LNCAP (cell line): ENCODE results near the gene SLC8A2.

Source experiments
- TF ChIP-seq, protein P1 (sequence below): fragments of 450-650 bp; IDR thresholded peaks from 2 replicates; pipeline ENCODE4 v1.5.1; 2017; ENCODE audit warnings: mild to moderate bottlenecking

The SLC8A2 gene

DNA sequence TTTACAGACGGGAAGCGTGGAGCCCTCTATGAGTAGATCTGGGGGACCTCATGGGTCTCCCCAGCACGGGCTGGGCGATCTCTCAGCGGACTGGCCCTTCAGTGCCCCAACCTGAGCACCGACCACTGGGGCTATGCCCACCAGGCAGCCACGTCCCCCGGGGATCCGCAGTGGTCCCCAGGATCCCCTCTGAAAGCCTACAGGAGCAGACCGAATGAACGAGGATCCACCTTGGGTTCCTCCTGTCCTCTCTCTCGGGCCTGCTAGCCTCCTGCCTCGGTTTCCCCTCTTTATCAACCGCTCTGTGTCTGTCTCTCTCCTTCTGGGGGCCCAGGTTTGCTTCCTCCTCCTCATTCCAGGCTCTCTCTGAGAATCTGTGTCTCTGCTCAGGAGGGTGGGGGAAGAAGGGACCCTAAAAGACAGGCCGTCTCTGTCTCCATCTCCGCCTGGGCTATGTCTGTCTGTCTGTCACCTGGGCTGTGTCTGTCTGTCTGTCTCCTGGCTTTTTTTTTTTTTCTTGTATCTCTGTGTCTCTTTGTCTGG, 50.4 kb downstream of the SLC8A2 start:
- TF ChIP-seq, protein P1, sequence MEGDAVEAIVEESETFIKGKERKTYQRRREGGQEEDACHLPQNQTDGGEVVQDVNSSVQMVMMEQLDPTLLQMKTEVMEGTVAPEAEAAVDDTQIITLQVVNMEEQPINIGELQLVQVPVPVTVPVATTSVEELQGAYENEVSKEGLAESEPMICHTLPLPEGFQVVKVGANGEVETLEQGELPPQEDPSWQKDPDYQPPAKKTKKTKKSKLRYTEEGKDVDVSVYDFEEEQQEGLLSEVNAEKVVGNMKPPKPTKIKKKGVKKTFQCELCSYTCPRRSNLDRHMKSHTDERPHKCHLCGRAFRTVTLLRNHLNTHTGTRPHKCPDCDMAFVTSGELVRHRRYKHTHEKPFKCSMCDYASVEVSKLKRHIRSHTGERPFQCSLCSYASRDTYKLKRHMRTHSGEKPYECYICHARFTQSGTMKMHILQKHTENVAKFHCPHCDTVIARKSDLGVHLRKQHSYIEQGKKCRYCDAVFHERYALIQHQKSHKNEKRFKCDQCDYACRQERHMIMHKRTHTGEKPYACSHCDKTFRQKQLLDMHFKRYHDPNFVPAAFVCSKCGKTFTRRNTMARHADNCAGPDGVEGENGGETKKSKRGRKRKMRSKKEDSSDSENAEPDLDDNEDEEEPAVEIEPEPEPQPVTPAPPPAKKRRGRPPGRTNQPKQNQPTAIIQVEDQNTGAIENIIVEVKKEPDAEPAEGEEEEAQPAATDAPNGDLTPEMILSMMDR, result no peak

DNA sequence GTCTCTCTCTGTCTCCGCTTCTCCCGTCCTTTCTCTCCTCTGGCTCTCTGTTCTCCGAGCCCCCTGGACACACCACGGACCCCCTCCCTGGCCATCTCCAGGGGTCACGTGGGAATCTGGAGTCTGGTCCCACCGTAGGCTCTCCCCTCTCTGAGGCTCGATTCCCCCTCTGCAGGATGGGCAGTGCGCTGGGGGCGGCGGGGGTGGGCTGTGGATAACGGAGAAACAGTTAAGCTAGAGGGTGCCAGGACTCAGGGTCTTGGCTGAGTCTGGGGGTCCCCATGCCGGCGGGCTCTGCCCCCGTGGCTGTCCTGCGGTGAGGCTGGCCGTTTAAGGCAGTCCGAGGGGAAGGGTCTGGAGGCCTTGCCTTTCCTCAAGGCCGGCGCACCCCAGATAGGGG, 51.9 kb downstream of the SLC8A2 start:
- TF ChIP-seq, protein P1, result no peak

DNA sequence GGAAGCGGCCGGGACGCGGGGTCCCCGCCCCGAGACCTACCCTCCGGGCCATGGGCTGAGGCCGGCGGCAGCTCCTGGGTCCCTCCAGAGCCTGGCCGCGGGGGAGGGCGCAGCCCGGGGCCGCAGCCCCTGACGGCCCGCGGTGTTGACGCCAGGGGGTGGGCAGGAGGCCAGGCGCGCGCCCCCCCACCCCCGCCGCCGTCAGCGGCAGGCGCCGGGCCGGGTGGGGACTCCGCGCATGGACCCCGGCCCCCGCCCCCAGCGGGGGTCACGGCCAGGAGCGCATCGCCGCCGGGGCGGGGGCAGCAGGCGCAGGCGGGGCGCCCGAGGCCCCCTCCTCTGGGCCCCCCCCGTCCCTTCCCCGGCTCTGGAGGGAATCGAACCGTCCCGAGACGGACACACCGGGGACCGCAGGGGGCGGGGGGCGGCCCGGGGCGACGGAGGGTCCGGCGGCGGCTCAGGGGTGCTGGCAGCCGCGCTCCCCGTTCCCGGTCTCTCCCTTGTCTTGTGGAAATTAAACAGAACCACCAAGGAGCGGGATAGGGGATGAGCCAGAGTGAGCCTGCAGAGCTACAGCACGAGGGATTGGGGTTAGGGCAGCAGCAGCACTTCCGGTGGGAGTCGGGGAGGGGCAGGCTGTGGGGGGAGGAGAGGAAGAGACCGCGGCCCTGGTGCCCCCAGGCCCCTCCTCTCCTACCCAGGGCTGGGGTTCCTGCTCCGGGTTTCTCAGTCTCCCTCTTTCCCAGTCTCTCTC, 52.5 kb downstream of the SLC8A2 start, which contains the start of gene MEIS3:
MEIS3 (minus strand) TSS at position 498 of the 754 bp plus-strand sequence; CDS start at position 52, 446 bp downstream.
- TF ChIP-seq, protein P1, result no peak

DNA sequence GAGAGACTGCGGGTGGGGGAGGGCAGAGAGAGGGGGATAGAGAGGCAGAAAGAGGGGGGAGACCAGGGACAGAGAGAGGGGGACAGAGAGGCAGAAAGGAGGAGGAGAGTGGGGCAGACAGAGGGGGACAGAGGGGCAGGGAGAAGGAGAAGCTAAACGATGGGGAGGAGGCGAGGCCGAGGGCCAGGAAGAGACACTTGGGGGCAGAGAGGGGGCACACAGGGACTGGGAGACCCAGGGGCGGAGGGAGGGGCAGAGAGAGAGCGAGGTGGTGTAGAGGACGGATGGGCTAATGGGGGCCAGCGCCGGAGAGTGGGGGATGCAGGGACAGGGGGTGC, 53.0 kb downstream of the SLC8A2 start:
- TF ChIP-seq, protein P1, result no peak

DNA sequence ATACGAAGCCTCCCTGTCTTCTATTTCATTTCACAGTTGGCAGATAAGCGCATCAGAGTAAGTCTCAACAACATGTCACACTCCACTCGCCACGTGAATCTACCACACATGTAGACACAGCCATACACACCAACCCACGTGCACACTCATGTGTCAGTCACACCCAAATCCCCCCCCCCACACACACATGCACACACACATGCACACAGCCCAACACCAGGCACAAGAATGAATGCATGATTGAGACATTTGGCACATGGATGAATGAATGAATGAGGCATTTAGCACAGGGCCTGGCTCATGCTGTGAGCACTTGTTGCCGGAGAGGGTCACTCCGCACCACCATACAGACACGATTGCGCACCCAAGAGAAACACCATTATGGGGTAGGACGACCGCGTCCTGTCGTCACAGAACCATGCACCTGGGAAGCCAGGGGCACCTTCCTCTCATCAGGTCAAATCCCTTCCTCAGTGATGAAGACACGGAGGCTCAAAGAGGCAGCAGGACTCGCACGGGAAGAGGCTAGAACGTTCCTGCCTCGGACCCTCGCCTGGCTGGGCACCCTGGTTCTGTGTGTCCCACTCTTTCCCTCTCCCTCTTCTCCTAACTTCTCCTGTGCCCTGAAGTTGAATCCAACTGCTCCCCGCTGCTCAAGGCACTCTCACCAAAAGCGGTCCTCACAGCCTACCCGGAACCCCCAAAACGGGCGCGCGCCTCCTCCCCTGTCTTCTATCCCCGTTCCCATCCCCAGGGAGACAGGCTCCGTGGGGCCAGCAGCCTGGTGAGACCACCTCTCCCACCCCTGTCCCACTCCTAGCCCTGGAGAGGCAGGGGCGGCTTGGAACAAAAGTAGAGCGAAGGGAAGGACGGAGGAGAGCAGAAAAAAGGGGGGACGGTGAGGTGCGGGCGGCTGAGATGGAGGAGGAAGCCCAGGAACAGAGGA, 53.7 kb downstream of the SLC8A2 start:
- TF ChIP-seq, protein P1, result no peak

DNA sequence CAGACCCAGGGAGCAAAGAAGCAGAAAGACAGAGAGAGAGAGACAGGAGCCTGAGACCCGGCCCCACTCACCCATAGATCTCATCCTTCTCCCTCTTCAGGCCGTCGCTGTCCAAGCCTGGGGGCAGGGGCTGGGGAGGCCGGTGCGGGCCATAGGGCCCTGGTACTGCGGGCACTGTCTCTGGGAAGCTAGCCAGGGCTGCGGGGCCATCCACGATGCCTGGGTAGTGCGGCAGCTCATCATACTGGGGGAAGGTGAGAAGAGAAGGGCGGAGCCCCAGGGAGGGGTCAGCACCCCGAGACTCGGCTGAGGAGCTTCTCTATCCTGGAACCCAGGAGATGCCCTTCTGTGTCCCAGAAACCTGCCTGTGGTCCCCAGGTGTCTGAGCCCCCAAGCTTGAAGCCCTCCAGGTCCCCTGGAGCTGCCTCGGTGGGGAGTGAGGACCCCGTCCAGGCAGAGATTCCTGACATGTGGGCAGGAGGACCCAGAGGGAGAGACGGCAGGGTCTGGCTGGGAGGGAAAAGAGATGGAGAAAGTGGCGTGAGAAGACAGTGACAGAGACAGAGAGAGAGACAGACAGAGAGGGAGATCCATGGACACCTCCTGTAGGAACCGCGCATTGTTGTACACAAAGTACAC, 54.5 kb downstream of the SLC8A2 start:
- TF ChIP-seq, protein P1, result no peak

DNA sequence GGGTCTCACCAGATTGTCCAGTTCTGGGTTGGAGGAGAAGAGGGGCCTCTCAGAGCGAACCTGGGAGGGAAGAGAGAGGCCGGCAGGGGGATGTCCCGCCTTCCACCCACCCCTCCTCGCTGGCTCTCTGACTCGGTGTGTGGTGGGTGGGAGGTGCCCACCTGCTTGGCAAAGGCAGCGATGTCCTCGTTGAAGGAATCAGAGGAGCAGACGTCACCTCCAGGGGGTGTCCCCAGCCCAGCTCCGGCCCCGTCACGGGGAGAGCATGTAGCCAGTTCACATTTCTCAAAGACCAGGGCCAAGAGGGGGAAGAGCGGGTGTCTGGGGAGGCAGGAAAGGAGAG, 55.1 kb downstream of the SLC8A2 start:
- TF ChIP-seq, protein P1, result no peak
